Tibial nerve (tissue), 4 donors: ENCODE measurements around the gene GPR25.

Source experiments
- EP300 ChIP-seq, 2 donors: sonication (generic); formaldehyde crosslinking; IDR thresholded peaks; one replicate each; pipeline ENCODE4 v1.6.1; 2017; ENCODE audit warnings: antibody characterized with exemption in 2 of 2, mild to moderate bottlenecking in 1 of 2
- POLR2A ChIP-seq, 2 donors: fragments of 450-650 bp; IDR thresholded peaks; one replicate each; pipeline ENCODE4 v1.6.1; 2017; ENCODE audit warnings: antibody characterized with exemption in 2 of 2, mild to moderate bottlenecking in 2 of 2, moderate library complexity in 2 of 2
- TF ChIP-seq, protein P1 (sequence below), 5 experiments: fragments of 200-600 bp in 3 of 5; fragments of 450-650 bp in 2 of 5; sonication (generic) in 3 of 5; IDR thresholded peaks; one replicate each; pipeline ENCODE4 v1.5.1; 2016 to 2019; ENCODE audit warnings: antibody characterized with exemption in 5 of 5, mild to moderate bottlenecking in 3 of 5, moderate library complexity in 2 of 5

GRCh38 chr1:200895443-200895789, 22.6 kb downstream of the GPR25 start:
- TF ChIP-seq, protein P1, sequence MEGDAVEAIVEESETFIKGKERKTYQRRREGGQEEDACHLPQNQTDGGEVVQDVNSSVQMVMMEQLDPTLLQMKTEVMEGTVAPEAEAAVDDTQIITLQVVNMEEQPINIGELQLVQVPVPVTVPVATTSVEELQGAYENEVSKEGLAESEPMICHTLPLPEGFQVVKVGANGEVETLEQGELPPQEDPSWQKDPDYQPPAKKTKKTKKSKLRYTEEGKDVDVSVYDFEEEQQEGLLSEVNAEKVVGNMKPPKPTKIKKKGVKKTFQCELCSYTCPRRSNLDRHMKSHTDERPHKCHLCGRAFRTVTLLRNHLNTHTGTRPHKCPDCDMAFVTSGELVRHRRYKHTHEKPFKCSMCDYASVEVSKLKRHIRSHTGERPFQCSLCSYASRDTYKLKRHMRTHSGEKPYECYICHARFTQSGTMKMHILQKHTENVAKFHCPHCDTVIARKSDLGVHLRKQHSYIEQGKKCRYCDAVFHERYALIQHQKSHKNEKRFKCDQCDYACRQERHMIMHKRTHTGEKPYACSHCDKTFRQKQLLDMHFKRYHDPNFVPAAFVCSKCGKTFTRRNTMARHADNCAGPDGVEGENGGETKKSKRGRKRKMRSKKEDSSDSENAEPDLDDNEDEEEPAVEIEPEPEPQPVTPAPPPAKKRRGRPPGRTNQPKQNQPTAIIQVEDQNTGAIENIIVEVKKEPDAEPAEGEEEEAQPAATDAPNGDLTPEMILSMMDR (IDR thresholded peaks at IDR 0.05): no peak
- TF ChIP-seq EP300 (IDR thresholded peaks at IDR 0.05) (no peak), POLR2A (IDR thresholded peaks at IDR 0.05) (no peak)
